ENCODE data around the gene GJB4. TPM values are rescaled to one million over a fixed set of nuclear protein-coding genes. Genes with fewer than 3 reads are reported as not detected.

Gene GJB4
- polyA plus RNA-seq, 3 donors, result not detected

DNA sequence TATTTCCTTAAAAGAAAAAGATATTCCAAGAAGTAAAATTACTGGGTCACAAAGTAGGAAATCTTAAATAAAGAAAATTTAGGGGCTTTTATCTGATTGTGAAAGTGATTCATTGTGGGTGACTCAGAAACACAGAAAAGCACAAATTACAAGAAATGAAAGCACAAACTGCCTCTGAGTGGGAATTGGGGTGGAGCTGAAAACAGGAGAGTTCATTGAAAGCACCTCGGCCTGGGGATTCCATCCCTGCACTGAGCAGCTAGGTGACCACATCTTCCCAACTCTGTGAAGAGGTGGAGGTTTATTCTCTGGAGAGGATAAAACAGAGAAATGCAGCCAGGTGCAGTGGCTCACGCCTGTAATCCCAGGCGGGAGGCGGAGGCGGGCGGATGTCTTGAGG is 40.7 kb downstream of the GJB4 start:
- WGBS (ENCODE audit: insufficient coverage), result no CpG with 5 or more reads among the region's 6 CpGs
- H3K9me3 Mint-ChIP-seq, result peaks cover 0 to 5% (median 0%) of the 10 kb centered on the region in 7 donors
- intact Hi-C loops (cut with micrococcal nuclease), result no loop called here

GRCh38 chr1:34803770-34804169 is 44.2 kb downstream of the GJB4 start:
- Histone ChIP-seq H2AFZ (ENCODE audit: insufficient read depth, low read depth, low read length, poor library complexity, severe bottlenecking) (no peak overlapping the region), H3K36me3 (replicated peaks in 1 of 2; ENCODE audit: control insufficient read depth in 1 of 2, insufficient read depth in 2 of 2, low read length in 2 of 2) (no peaks in the 10 kb centered on the region), H3K27me3 (ENCODE audit: control insufficient read depth in 2 of 2, insufficient read depth in 2 of 2, low read length in 2 of 2) (no peaks in the 10 kb centered on the region), H4K20me1 (ENCODE audit: insufficient read depth, low read length) (no peaks in the 10 kb centered on the region), H3K9me3 (replicated peaks in 1 of 2; ENCODE audit: control insufficient read depth in 1 of 2, insufficient read depth in 1 of 2, low read length in 2 of 2) (no peaks in the 10 kb centered on the region), H3K79me2 (ENCODE audit: insufficient read depth, low read length) (no peaks in the 10 kb centered on the region), H3K4me1 (ENCODE audit: control insufficient read depth in 1 of 2, insufficient read depth in 2 of 2, low read length in 2 of 2) (no peaks in the 10 kb centered on the region), H3K27ac (ENCODE audit: low read depth in 1 of 2, low read length in 2 of 2) (no peak overlapping the region), H3K4me2 (replicated peaks; ENCODE audit: extremely low read depth, low read length, poor library complexity, severe bottlenecking) (no peak overlapping the region), H3K4me3 (replicated peaks in 1 of 3; ENCODE audit: low read depth in 2 of 3, low read length in 3 of 3) (no peak overlapping the region), H3K9ac (ENCODE audit: insufficient read depth, low read length, poor library complexity, severe bottlenecking) (no peak overlapping the region)
- no peak overlapping the region for H3K4me3 Mint-ChIP-seq
- H3K27ac Mint-ChIP-seq, result no peak overlapping the region
- H3K27me3 Mint-ChIP-seq (ENCODE audit: low read depth in 3 of 3), result peaks cover 4 to 7% (median 5%) of the 10 kb centered on the region in 3 donors
- no peaks in the 10 kb centered on the region for H3K4me1 Mint-ChIP-seq
- WGBS (ENCODE audit: insufficient coverage), result 89% methylated on average over 3 of the region's 3 CpGs
- no peaks in the 10 kb centered on the region for H3K36me3 Mint-ChIP-seq
- no peak for TF ChIP-seq CTCF (IDR thresholded peaks at IDR 0.05)
- peaks cover 0 to 7% (median 0%) of the 10 kb centered on the region in 7 donors for H3K9me3 Mint-ChIP-seq
- intact Hi-C loops (cut with micrococcal nuclease), result no loop called here
- no peak for DNase-seq

More for the DNA sequence above, 40.7 kb downstream of the GJB4 start:
- no peaks in the 10 kb centered on the region for H3K79me2 ChIP-seq (ENCODE audit: insufficient read depth, low read length)
- no peaks in the 10 kb centered on the region for H3K4me1 Mint-ChIP-seq
- no peaks in the 10 kb centered on the region for H3K4me1 ChIP-seq (ENCODE audit: control insufficient read depth in 1 of 2, insufficient read depth in 2 of 2, low read length in 2 of 2)
- no peak for DNase-seq
- H3K4me2 ChIP-seq (replicated peaks; ENCODE audit: extremely low read depth, low read length, poor library complexity, severe bottlenecking), result no peak overlapping the region
- H3K27ac ChIP-seq (ENCODE audit: low read depth in 1 of 2, low read length in 2 of 2), result no peak overlapping the region
- TF ChIP-seq CTCF (IDR thresholded peaks at IDR 0.05), result no peak
- H3K27me3 Mint-ChIP-seq (ENCODE audit: low read depth in 3 of 3), result peaks cover 3 to 9% (median 5%) of the 10 kb centered on the region in 3 donors
- H3K9me3 ChIP-seq (replicated peaks in 1 of 2; ENCODE audit: control insufficient read depth in 1 of 2, insufficient read depth in 1 of 2, low read length in 2 of 2), result no peaks in the 10 kb centered on the region
- H3K27ac Mint-ChIP-seq, result no peak overlapping the region
- H3K9ac ChIP-seq (ENCODE audit: insufficient read depth, low read length, poor library complexity, severe bottlenecking), result no peak overlapping the region
- no peak overlapping the region for H3K4me3 ChIP-seq (replicated peaks in 1 of 3; ENCODE audit: low read depth in 2 of 3, low read length in 3 of 3)
- H3K36me3 ChIP-seq (replicated peaks in 1 of 2; ENCODE audit: control insufficient read depth in 1 of 2, insufficient read depth in 2 of 2, low read length in 2 of 2), result no peaks in the 10 kb centered on the region
- no peaks in the 10 kb centered on the region for H3K27me3 ChIP-seq (ENCODE audit: control insufficient read depth in 2 of 2, insufficient read depth in 2 of 2, low read length in 2 of 2)
- H4K20me1 ChIP-seq (ENCODE audit: insufficient read depth, low read length), result no peaks in the 10 kb centered on the region
- no peak overlapping the region for H2AFZ ChIP-seq (ENCODE audit: insufficient read depth, low read depth, low read length, poor library complexity, severe bottlenecking)
- no peaks in the 10 kb centered on the region for H3K36me3 Mint-ChIP-seq
- H3K4me3 Mint-ChIP-seq, result no peak overlapping the region

All from CD14-positive monocyte (primary cell).